ENCODE results near the gene OTOS. TPM values are rescaled to one million over a fixed set of nuclear protein-coding genes. Genes with fewer than 3 reads are reported as not detected.

The OTOS gene
- total RNA-seq, 4 donors from 2014 or later = not detected

- TF ChIP-seq POLR2A (IDR thresholded peaks at IDR 0.05) (no peak), POLR2AphosphoS5 (IDR thresholded peaks at IDR 0.05) (no peak), EP300 (IDR thresholded peaks at IDR 0.05) (no peak), CTCF (IDR thresholded peaks at IDR 0.05) (no peak)
- Histone ChIP-seq H3K36me3 (no peaks in the 10 kb centered on the region), H3K27me3 (peaks cover 28% of the 10 kb centered on the region), H3K4me3 (no peak overlapping the region), H3K27ac (no peak overlapping the region), H3K9me3 (no peaks in the 10 kb centered on the region), H3K4me1 (no peaks in the 10 kb centered on the region)
- no peak for DNase-seq (ENCODE audit: low spot score in 2 of 2)
- WGBS = 63% methylated on average over 6 of the region's 6 CpGs
These were observed 22.1 kb upstream of the OTOS start for GRCh38 chr2:240162531-240162930.

DNA sequence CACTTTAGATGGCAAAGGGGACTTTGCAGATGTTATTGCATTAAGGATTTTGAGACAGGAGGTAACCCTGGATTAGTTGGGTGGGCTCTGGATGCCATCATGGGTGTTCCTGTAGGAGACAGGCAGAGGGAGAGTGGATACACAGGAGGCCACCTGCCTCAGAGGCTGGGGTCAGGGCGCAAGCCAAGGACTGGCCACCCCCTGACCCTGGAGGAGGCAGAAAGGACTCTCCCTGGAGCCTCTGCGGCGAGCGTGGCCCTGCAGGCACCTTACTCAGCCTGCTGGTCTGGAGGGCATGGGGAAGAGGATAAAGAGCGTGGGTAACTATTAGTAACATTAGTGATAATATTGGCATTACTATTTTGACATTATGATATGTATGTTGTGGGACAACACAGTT, 21.6 kb upstream of the OTOS start:
- Histone ChIP-seq H3K4me3 (no peak overlapping the region), H3K4me1 (no peaks in the 10 kb centered on the region), H3K27ac (no peak overlapping the region), H3K9me3 (no peaks in the 10 kb centered on the region), H3K27me3 (peaks cover 26% of the 10 kb centered on the region), H3K36me3 (no peaks in the 10 kb centered on the region)
- 68% methylated on average over 5 of the region's 5 CpGs for WGBS
- TF ChIP-seq EP300 (IDR thresholded peaks at IDR 0.05) (no peak), POLR2A (IDR thresholded peaks at IDR 0.05) (no peak), CTCF (IDR thresholded peaks at IDR 0.05) (no peak), POLR2AphosphoS5 (IDR thresholded peaks at IDR 0.05) (no peak)
- no peak for DNase-seq (ENCODE audit: low spot score in 2 of 2)

- H3K9me3 ChIP-seq = no peaks in the 10 kb centered on the region
- H3K27ac ChIP-seq = no peak overlapping the region
- no peaks in the 10 kb centered on the region for H3K4me1 ChIP-seq
- H3K27me3 ChIP-seq = peaks cover 22% of the 10 kb centered on the region
- H3K4me3 ChIP-seq = no peak overlapping the region
- no peak for DNase-seq (ENCODE audit: low spot score in 2 of 2)
- no peaks in the 10 kb centered on the region for H3K36me3 ChIP-seq
- no peak for TF ChIP-seq EP300 (IDR thresholded peaks at IDR 0.05)
- TF ChIP-seq CTCF (IDR thresholded peaks at IDR 0.05) = no peak
- no peak for TF ChIP-seq POLR2A (IDR thresholded peaks at IDR 0.05)
- no peak for TF ChIP-seq POLR2AphosphoS5 (IDR thresholded peaks at IDR 0.05)
- 91% methylated on average over 9 of the region's 21 CpGs for WGBS
These were observed 20.8 kb upstream of the OTOS start for GRCh38 chr2:240161087-240161750.

- Histone ChIP-seq H3K4me1 (no peaks in the 10 kb centered on the region), H3K9me3 (no peaks in the 10 kb centered on the region), H3K4me3 (no peak overlapping the region), H3K27ac (no peak overlapping the region), H3K36me3 (no peaks in the 10 kb centered on the region), H3K27me3 (peaks cover 17% of the 10 kb centered on the region)
- no peak for DNase-seq (ENCODE audit: low spot score in 2 of 2)
- WGBS = 88% methylated on average over 16 of the region's 18 CpGs
- TF ChIP-seq POLR2AphosphoS5 (IDR thresholded peaks at IDR 0.05) (no peak), POLR2A (IDR thresholded peaks at IDR 0.05) (no peak), EP300 (IDR thresholded peaks at IDR 0.05) (no peak), CTCF (IDR thresholded peaks at IDR 0.05) (no peak)
These were observed 20.0 kb upstream of the OTOS start for GRCh38 chr2:240160291-240161086.

DNA sequence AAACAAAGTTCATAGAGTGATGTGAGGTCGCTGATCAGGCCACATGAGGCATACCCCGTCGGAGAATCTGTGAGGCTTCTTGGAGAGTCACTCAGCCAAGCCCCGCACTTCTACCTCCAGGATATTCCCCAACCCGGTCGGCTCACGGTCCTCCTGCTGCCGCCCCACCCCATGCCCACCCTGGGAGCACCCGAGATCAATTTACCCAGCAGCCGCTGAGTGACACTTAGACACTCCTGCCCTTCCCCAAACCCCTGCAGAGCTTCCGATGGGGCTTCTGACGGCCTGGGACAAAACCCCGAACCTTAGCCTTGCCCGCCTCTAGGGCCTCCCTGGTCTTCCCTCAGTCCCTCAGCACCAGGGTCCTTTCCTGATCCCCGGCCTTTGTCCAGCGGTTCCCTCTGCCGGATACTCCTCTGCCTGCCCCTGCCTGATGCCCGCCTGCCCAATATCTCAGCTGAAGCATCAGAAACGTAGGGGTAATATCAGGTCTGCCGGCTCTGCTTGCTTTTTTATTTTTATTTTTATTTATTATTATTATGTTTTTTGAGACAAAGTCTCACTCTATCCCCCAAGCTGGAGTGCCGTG, 18.9 kb upstream of the OTOS start:
- Histone ChIP-seq H3K36me3 (no peaks in the 10 kb centered on the region), H3K27ac (no peak overlapping the region), H3K27me3 (peaks cover 15% of the 10 kb centered on the region), H3K4me1 (no peaks in the 10 kb centered on the region), H3K4me3 (no peak overlapping the region), H3K9me3 (no peaks in the 10 kb centered on the region)
- no peak for DNase-seq (ENCODE audit: low spot score in 2 of 2)
- 90% methylated on average over 19 of the region's 21 CpGs for whole genome bisulfite sequencing
- no peak for TF ChIP-seq POLR2AphosphoS5 (IDR thresholded peaks at IDR 0.05)
- TF ChIP-seq CTCF (IDR thresholded peaks at IDR 0.05) = no peak
- TF ChIP-seq EP300 (IDR thresholded peaks at IDR 0.05) = no peak
- no peak for TF ChIP-seq POLR2A (IDR thresholded peaks at IDR 0.05)
